Kidney (tissue), 14 donors: ENCODE results near the gene KCTD6. TPM values are rescaled to one million over a fixed set of nuclear protein-coding genes. Genes with fewer than 3 reads are reported as not detected.
A peak's percentile ranks its signal among the peaks of the same experiment; 100 is the strongest.

ENCODE experiments used
- DNase-seq, 5 donors: peaks; one replicate each; pipeline ENCODE4 v3.0.0-alpha.2; 2013 to 2020
- FAIRE-seq: peaks from 2 replicates; lab custom pipeline; 2012; peaks lifted over from hg19 to GRCh38; lab: Jason Lieb, UNC
- H3K27ac ChIP-seq, 2 donors: one replicate each; pipeline ENCODE4 v1.7.0; 2013; ENCODE audit warnings: low read depth in 2 of 2, low read length in 2 of 2, inconsistent platforms in 1 of 2
- H3K27me3 ChIP-seq: one replicate; pipeline ENCODE4 v1.7.1; 2013; ENCODE audit warnings: low read length, inconsistent platforms; ENCODE audit not compliant: control insufficient read depth, insufficient read depth
- H3K36me3 ChIP-seq, 3 donors: one replicate each; pipeline versions ENCODE4 v1.7.0 to v1.7.1; 2013; ENCODE audit warnings: low read length in 3 of 3, control low read depth in 1 of 3, inconsistent platforms in 1 of 3; ENCODE audit not compliant: insufficient read depth in 3 of 3, control insufficient read depth in 2 of 3
- H3K4me1 ChIP-seq, 3 donors: one replicate each; pipeline versions ENCODE4 v1.7.0 to v1.7.1; 2013; ENCODE audit warnings: low read length in 3 of 3, inconsistent platforms in 1 of 3, low read depth in 1 of 3; ENCODE audit not compliant: control insufficient read depth in 2 of 3, insufficient read depth in 2 of 3
- H3K4me3 ChIP-seq, 3 donors: one replicate each; pipeline versions ENCODE4 v1.7.0 to v1.8.1; 2013; ENCODE audit warnings: low read length in 3 of 3, control low read depth in 1 of 3, inconsistent platforms in 1 of 3
- H3K9ac ChIP-seq, 3 donors: one replicate each; pipeline versions ENCODE4 v1.7.0 to v1.7.1; 2013; ENCODE audit warnings: low read length in 3 of 3, control low read depth in 1 of 3, inconsistent platforms in 1 of 3
- H3K9me3 ChIP-seq, 3 donors: one replicate each; pipeline versions ENCODE4 v1.7.0 to v1.7.1; 2013; ENCODE audit warnings: low read length in 3 of 3, control low read depth in 1 of 3, inconsistent platforms in 1 of 3; ENCODE audit not compliant: control insufficient read depth in 2 of 3, insufficient read depth in 1 of 3
- intact Hi-C: fragments of 100-400 bp; cut with DNase I; formaldehyde crosslinking; loops from one replicate; pipeline ENCODE4 v1.11.1; 2022
- polyA plus RNA-seq: library from polyadenylated mRNA; stranded (reverse); fragments of 350-450 nt; fragmentation: Illumina TruSeq; extraction: RNeasy Lipid Tissue Mini Kit (QIAGEN cat#74804); gene quantifications from one replicate; pipeline ENCODE4 v1.2.3, GENCODE V29; 2014; ENCODE audit warnings: low read depth, low replicate concordance; ENCODE audit not compliant: insufficient read depth
- total RNA-seq: library from RNA; stranded (reverse); fragmentation: NEBNext Ultra II Directional; extraction: Animal tissue kit (Norgen Biotek cat#: 25700); gene quantifications from one replicate; pipeline ENCODE4 v1.2.1, GENCODE V29; 2021
- TF ChIP-seq, protein P1 (sequence below): IDR thresholded peaks from 3 replicates; pipeline ENCODE4 v1.5.1; 2012; ENCODE audit warnings: mild to moderate bottlenecking, moderate library complexity, borderline replicate concordance; ENCODE audit not compliant: insufficient read depth; ENCODE audit errors: extremely low read depth
- donor health status: control.
- donor health status: control.
- donor health status: control.
- donor health status: control.
- donor health status: control.
- donor health status: DM: yes; HTN: yes; CAD: no.
- donor health status: Normal renal cell carcinoma (clear cell type).

Gene KCTD6
- total and polyA plus RNA-seq, 2 donors from 2014 or later, result 19.0 to 24.5 TPM

DNA sequence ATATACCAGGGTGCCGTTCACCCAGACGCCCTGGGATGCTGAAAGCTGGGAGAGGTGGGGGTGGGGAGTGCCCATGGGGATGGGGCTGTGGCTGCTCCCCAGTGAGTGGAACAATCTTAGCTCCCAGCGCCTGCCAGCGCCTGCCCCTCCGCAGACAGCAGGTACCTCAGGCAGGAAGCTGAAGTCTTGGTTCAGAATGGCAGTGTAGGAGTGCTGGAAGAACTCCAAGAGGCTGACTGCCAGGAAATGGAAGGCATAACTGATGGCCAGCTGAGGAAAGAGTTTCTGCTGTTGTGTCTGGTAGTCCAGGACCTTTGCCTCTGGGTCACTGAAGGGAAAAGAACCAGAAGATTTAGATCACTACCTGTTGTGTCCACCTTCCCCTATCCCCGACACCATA, 36.7 kb downstream of the KCTD6 start:
- TF ChIP-seq, protein P1, sequence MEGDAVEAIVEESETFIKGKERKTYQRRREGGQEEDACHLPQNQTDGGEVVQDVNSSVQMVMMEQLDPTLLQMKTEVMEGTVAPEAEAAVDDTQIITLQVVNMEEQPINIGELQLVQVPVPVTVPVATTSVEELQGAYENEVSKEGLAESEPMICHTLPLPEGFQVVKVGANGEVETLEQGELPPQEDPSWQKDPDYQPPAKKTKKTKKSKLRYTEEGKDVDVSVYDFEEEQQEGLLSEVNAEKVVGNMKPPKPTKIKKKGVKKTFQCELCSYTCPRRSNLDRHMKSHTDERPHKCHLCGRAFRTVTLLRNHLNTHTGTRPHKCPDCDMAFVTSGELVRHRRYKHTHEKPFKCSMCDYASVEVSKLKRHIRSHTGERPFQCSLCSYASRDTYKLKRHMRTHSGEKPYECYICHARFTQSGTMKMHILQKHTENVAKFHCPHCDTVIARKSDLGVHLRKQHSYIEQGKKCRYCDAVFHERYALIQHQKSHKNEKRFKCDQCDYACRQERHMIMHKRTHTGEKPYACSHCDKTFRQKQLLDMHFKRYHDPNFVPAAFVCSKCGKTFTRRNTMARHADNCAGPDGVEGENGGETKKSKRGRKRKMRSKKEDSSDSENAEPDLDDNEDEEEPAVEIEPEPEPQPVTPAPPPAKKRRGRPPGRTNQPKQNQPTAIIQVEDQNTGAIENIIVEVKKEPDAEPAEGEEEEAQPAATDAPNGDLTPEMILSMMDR, result no peak
- peak in 2 of 5 donors; percentile 54 to 82 for DNase-seq
- Histone ChIP-seq H3K27ac (peak overlapping the region in 1 of 2 donors; percentile 40), H3K9me3 (no peaks in the 10 kb centered on the region), H3K4me1 (peaks cover 0 to 29% (median 22%) of the 10 kb centered on the region in 3 donors), H3K9ac (no peak overlapping the region), H3K36me3 (peaks cover 0 to 41% (median 4%) of the 10 kb centered on the region in 3 donors), H3K27me3 (no peaks in the 10 kb centered on the region), H3K4me3 (no peak overlapping the region)
- intact Hi-C loops, result no loop called here
- no peak for FAIRE-seq

DNA sequence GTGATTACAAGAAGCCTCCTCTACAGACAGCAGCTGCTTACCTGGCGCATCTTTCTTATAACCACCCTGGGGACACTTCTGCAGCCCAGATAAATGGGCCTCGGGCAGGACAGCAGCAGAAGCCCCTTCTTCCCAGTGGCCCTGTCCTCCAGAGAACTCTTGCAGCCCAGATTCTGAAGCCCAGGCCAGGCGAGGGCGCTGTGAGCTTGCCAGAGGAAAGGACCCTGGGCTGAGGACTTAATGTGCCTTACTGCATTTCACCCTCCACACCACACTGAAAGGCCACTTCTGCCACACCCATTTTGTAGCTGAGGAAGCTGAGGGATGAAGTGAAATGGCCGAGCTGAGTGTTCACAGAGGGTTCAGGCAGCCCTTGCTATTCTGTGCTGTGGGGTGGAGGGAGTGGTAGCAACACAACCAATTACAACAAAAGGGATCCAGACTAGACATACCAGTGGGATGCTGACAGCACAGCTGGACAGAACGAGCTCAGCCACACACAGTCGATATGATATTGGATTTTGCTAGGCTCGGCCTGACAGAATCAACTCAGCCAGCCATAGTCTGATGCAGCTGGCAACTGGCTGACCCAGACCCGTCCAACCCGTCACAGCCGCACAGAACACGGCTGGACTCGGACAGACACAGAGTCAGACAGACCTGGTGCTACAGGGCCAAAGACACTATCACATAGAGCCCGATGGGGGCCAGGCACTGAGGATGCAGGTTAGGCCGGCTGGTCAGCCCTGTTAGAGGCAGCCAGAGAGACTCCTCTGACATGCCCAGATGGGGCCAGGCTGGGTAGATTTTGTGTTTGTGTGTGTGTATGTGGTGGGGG, 37.8 kb downstream of the KCTD6 start:
- Histone ChIP-seq H3K9me3 (no peaks in the 10 kb centered on the region), H3K9ac (peak overlapping the region in 1 of 3 donors; percentile 23), H3K4me1 (peaks cover 0 to 24% (median 18%) of the 10 kb centered on the region in 3 donors), H3K36me3 (peaks cover 0 to 40% (median 6%) of the 10 kb centered on the region in 3 donors), H3K4me3 (no peak overlapping the region), H3K27me3 (no peaks in the 10 kb centered on the region), H3K27ac (peak overlapping the region in 1 of 2 donors; percentile 5)
- intact Hi-C loops, result no loop called here
- FAIRE-seq, result no peak
- TF ChIP-seq, protein P1, result no peak
- DNase-seq, result peak in 1 of 5 donors; percentile 66

DNA sequence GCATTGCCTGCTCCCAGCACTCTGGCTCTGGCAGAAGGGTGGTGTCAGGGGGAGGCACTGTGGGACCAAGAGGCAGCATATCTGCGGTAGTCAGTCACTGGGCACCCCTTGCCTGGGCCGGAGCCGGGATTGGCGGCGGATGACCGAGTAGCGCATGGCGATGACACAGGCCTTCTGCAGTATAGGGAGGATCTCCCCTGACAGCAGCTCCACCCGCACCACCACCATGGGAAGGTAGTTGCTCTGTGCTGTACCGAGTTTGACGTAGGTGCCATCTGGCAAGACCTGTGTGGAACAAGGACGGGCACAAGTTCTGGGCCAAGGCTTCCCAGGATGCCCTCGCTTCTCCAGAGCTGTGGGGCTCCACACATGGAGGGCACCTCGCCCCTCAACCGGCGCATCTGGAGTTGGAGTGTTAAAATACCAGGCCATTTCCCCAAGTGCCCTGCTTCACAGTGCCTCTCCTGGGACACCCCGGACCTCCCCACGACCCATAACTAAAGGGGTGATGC, 38.5 kb downstream of the KCTD6 start:
- no peaks in the 10 kb centered on the region for H3K9me3 ChIP-seq
- H3K27me3 ChIP-seq, result no peaks in the 10 kb centered on the region
- H3K4me3 ChIP-seq, result no peak overlapping the region
- peak overlapping the region in 1 of 2 donors; percentile 5 for H3K27ac ChIP-seq
- peak in 1 of 5 donors; percentile 64 for DNase-seq
- H3K4me1 ChIP-seq, result peaks cover 0 to 24% (median 21%) of the 10 kb centered on the region in 3 donors
- FAIRE-seq, result no peak
- TF ChIP-seq, protein P1, result no peak
- H3K9ac ChIP-seq, result no peak overlapping the region
- peaks cover 0 to 40% (median 6%) of the 10 kb centered on the region in 3 donors for H3K36me3 ChIP-seq
- intact Hi-C loops, result no loop called here
